Measurements from ENCODE around the gene TECPR1. TPM values are rescaled to one million over a fixed set of nuclear protein-coding genes. Genes with fewer than 3 reads are reported as not detected.
A peak's percentile ranks its signal among the peaks of the same experiment; 100 is the strongest.

Gene TECPR1
- total and polyA plus RNA-seq, 2 donors (not counting 1 experiment from before 2014, with no cell fraction given): 20.9 to 52.2 TPM

GRCh38 chr7:98281757-98282606, 29.9 kb upstream of the TECPR1 start:
- Histone ChIP-seq H3K4me2 (replicated peaks; ENCODE audit: low read depth, low read length, poor library complexity, severe bottlenecking) (peak overlapping the region; percentile 99), H3K9ac (ENCODE audit: low read length) (peak overlapping the region; percentile 91), H3K27me3 (replicated peaks in 1 of 4; ENCODE audit: control extremely low read depth in 1 of 4, control insufficient read depth in 3 of 4, insufficient read depth in 4 of 4, low read length in 3 of 4) (no peaks in the 10 kb centered on the region), H4K20me1 (ENCODE audit: control insufficient read depth, insufficient read depth, low read length, poor library complexity, severe bottlenecking) (peaks cover 39% of the 10 kb centered on the region), H2AFZ (ENCODE audit: insufficient read depth, low read depth, low read length, poor library complexity, severe bottlenecking) (peak overlapping the region; percentile 62), H3K27ac (ENCODE audit: low read length in 2 of 2) (peak overlapping the region; percentile 12 to 82), H3K4me1 (ENCODE audit: control insufficient read depth in 2 of 2, insufficient read depth in 2 of 2, low read length in 2 of 2) (peaks cover 21 to 40% of the 10 kb centered on the region in 2 donors), H3K36me3 (replicated peaks in 1 of 2; ENCODE audit: control extremely low read depth in 1 of 2, control insufficient read depth in 1 of 2, extremely low read depth in 1 of 2, insufficient read depth in 2 of 2, low read length in 1 of 2) (no peaks in the 10 kb centered on the region), H3K79me2 (ENCODE audit: control insufficient read depth, insufficient read depth, low read length) (peaks cover 33% of the 10 kb centered on the region), H3K9me3 (ENCODE audit: control extremely low read depth in 1 of 3, control insufficient read depth in 2 of 3, insufficient read depth in 1 of 3, low read length in 2 of 3) (no peaks in the 10 kb centered on the region), H3K4me3 (ENCODE audit: control extremely low read depth in 1 of 5, extremely low read depth in 1 of 5, insufficient read depth in 1 of 5, low read depth in 2 of 5, low read length in 4 of 5) (peak overlapping the region; percentile 59 to 81 (median 77))
- H3K27me3 Mint-ChIP-seq: no peaks in the 10 kb centered on the region
- POLR2A ChIA-PET: interaction anchor here (0.8 kb wide), 1 partner anchor 596 kb away, joined by 3 read pairs; the partner anchor contains the start of gene TRRAP
- ATAC-seq (ENCODE audit: low read depth) (peak; percentile 0), DNase-seq (peak; percentile 34)
- H3K4me3 Mint-ChIP-seq: peak overlapping the region; percentile 87
- TF ChIP-seq EZH2 (IDR thresholded peaks at IDR 0.05; ENCODE audit: borderline replicate concordance, insufficient read depth, low read depth, low read length, poor library complexity, severe bottlenecking) (no peak), CTCF (IDR thresholded peaks at IDR 0.05) (no peak)
- intact Hi-C loops (cut with micrococcal nuclease): loop anchor here (1.0 kb wide), 4 partner anchors 30 to 119 kb away; partner anchors contain the start of genes BAIAP2L1 and TECPR1
- peak overlapping the region; percentile 71 for H3K27ac Mint-ChIP-seq
- CTCF ChIA-PET: interaction anchor here (1.6 kb wide), 1 partner anchor 12 kb away, joined by 7 read pairs; no protein-coding TSS in a partner anchor
- no peaks in the 10 kb centered on the region for H3K9me3 Mint-ChIP-seq (ENCODE audit: insufficient read depth)
- 6% methylated on average over 64 of the region's 77 CpGs for WGBS (ENCODE audit: insufficient coverage)
- H3K4me1 Mint-ChIP-seq: peaks cover 40% of the 10 kb centered on the region

Data from B cell (primary cell).